ENCODE measurements around the gene PCBP4.

The PCBP4 gene

GRCh38 chr3:52007291-52007690, 40.0 kb upstream of the PCBP4 start:
- no peak for DNase-seq (ENCODE audit: extremely low read depth, low read depth)
- H3K4me3 ChIP-seq (replicated peaks; ENCODE audit: low read depth, low read length) = no peak overlapping the region
- no peak for TF ChIP-seq CTCF (IDR thresholded peaks at IDR 0.05; ENCODE audit: low read depth, low read length, missing control alignments)

GRCh38 chr3:52006820-52007133, 39.5 kb upstream of the PCBP4 start:
- no peak overlapping the region for H3K4me3 ChIP-seq (replicated peaks; ENCODE audit: low read depth, low read length)
- no peak for TF ChIP-seq CTCF (IDR thresholded peaks at IDR 0.05; ENCODE audit: low read depth, low read length, missing control alignments)
- no peak for DNase-seq (ENCODE audit: extremely low read depth, low read depth)

GRCh38 chr3:52006017-52006819, 39.0 kb upstream of the PCBP4 start:
- DNase-seq (ENCODE audit: extremely low read depth, low read depth) = no peak
- no peak overlapping the region for H3K4me3 ChIP-seq (replicated peaks; ENCODE audit: low read depth, low read length)

GRCh38 chr3:52005571-52005986, 38.3 kb upstream of the PCBP4 start:
- DNase-seq (ENCODE audit: extremely low read depth, low read depth) = peak; percentile 50
- H3K4me3 ChIP-seq (replicated peaks; ENCODE audit: low read depth, low read length) = no peak overlapping the region
- no peak for TF ChIP-seq CTCF (IDR thresholded peaks at IDR 0.05; ENCODE audit: low read depth, low read length, missing control alignments)

More at GRCh38 chr3:52006017-52006819, 39.0 kb upstream of the PCBP4 start:
- no peak for TF ChIP-seq CTCF (IDR thresholded peaks at IDR 0.05; ENCODE audit: low read depth, low read length, missing control alignments)

GRCh38 chr3:52004906-52005395, 37.7 kb upstream of the PCBP4 start:
- H3K4me3 ChIP-seq (replicated peaks; ENCODE audit: low read depth, low read length) = no peak overlapping the region
- no peak for DNase-seq (ENCODE audit: extremely low read depth, low read depth)
- TF ChIP-seq CTCF (IDR thresholded peaks at IDR 0.05; ENCODE audit: low read depth, low read length, missing control alignments) = no peak

GRCh38 chr3:52004163-52004787, 37.0 kb upstream of the PCBP4 start:
- no peak for DNase-seq (ENCODE audit: extremely low read depth, low read depth)
- TF ChIP-seq CTCF (IDR thresholded peaks at IDR 0.05; ENCODE audit: low read depth, low read length, missing control alignments) = peak; percentile 77
- H3K4me3 ChIP-seq (replicated peaks; ENCODE audit: low read depth, low read length) = no peak overlapping the region

All from HFF-Myc (cell line).